Measurements from ENCODE around the gene TUBA1B. TPM values are rescaled to one million over a fixed set of nuclear protein-coding genes. Genes with fewer than 3 reads are reported as not detected.

TUBA1B gene
- total RNA-seq, 1 experiment from 2014 or later: 3,645 TPM

DNA sequence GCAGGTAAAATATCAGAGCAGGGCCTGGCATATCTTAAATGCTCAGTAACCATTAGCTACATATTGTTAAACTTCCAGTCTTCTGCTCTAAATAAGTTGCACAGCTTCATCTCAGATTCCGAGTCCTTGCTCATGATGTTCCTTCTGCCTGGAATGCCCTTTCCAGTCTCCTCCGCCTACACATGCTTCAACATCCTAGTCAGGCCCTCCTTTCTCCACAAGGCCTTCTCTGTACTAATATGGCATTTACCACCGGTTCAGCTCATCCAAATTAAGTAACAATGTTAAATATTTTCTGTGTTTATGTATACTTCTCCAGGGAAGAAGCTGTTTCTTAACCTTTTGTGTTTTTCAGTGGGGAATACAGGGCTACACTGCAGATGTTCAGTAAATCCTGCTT, 45.1 kb downstream of the TUBA1B start:
- TF ChIP-seq EZH2 (IDR thresholded peaks at IDR 0.05; ENCODE audit: borderline replicate concordance, low read depth, low read length, poor library complexity, severe bottlenecking): no peak
- TF ChIP-seq, protein P1, sequence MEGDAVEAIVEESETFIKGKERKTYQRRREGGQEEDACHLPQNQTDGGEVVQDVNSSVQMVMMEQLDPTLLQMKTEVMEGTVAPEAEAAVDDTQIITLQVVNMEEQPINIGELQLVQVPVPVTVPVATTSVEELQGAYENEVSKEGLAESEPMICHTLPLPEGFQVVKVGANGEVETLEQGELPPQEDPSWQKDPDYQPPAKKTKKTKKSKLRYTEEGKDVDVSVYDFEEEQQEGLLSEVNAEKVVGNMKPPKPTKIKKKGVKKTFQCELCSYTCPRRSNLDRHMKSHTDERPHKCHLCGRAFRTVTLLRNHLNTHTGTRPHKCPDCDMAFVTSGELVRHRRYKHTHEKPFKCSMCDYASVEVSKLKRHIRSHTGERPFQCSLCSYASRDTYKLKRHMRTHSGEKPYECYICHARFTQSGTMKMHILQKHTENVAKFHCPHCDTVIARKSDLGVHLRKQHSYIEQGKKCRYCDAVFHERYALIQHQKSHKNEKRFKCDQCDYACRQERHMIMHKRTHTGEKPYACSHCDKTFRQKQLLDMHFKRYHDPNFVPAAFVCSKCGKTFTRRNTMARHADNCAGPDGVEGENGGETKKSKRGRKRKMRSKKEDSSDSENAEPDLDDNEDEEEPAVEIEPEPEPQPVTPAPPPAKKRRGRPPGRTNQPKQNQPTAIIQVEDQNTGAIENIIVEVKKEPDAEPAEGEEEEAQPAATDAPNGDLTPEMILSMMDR (conservative IDR thresholded peaks at IDR 0.05; ENCODE audit: low read depth, low read length): no peak
- Histone ChIP-seq H3K27me3 (replicated peaks; ENCODE audit: insufficient read depth, low read depth, low read length, poor library complexity) (peaks cover 25% of the 10 kb centered on the region), H3K27ac (ENCODE audit: low read depth, low read length, poor library complexity, severe bottlenecking) (no peak overlapping the region), H3K4me1 (ENCODE audit: insufficient read depth, low read length, poor library complexity, severe bottlenecking) (peaks cover 9% of the 10 kb centered on the region), H3K9me3 (ENCODE audit: low read depth, low read length, poor library complexity, severe bottlenecking) (no peaks in the 10 kb centered on the region), H3K4me3 (ENCODE audit: low read depth, low read length, poor library complexity, severe bottlenecking) (no peak overlapping the region), H3K36me3 (ENCODE audit: insufficient read depth, low read length, poor library complexity, severe bottlenecking) (no peaks in the 10 kb centered on the region)
- no peak for DNase-seq (ENCODE audit: low spot score)
- intact Hi-C loops (cut with micrococcal nuclease; ENCODE audit: unreplicated experiment): no loop called here
- POLR2A ChIA-PET (ENCODE audit: low non-redundant PET): no interaction called here
- no TSS peak for BruUV-seq (replicated peaks)
- CTCF ChIA-PET: no interaction called here

DNA sequence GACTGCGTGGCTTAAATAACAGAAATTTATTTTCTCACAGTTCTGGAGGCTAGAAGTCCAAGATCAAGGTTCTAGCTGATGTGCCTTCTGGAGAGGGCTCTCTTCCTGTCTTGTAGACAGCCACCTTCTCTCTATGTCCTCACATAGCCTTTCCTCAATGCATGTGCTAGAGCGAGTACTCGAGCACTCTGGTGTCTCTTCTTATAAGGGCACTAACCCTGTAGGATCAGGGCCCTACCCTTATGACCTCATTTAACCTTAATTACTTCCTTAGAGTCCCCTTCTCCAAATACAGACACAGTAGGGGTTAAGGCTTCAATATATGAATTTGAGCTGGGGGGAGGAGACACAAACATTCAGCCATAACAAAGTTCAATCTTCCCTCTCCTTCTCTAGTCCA, 46.8 kb downstream of the TUBA1B start:
- CTCF ChIA-PET: no interaction called here

DNA sequence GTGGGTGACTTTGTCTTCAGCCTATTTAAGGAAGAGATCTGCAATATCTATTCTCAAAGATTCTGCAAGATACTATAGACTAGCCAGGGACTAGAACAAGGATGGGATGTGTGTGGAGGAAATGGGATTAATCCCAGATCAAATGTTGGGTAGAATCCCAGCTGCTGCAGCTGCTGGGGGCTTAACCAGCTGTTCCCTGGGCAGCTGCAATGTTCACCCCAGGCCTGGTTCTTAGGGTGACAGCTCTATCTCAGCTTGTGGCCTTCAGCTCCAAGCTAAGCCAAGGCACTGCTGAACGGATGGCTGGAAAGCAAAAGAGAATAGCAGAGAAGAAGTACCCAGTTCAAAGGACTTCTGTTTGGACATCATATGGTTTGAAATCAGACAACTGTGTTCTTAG, 51.4 kb downstream of the TUBA1B start:
- Histone ChIP-seq H3K4me1 (ENCODE audit: insufficient read depth, low read length, poor library complexity, severe bottlenecking) (no peaks in the 10 kb centered on the region), H3K9me3 (ENCODE audit: low read depth, low read length, poor library complexity, severe bottlenecking) (no peaks in the 10 kb centered on the region), H3K27me3 (replicated peaks; ENCODE audit: insufficient read depth, low read depth, low read length, poor library complexity) (no peaks in the 10 kb centered on the region), H3K36me3 (ENCODE audit: insufficient read depth, low read length, poor library complexity, severe bottlenecking) (no peaks in the 10 kb centered on the region), H3K4me3 (ENCODE audit: low read depth, low read length, poor library complexity, severe bottlenecking) (no peak overlapping the region), H3K27ac (ENCODE audit: low read depth, low read length, poor library complexity, severe bottlenecking) (no peak overlapping the region)
- CTCF ChIA-PET: no interaction called here
- TF ChIP-seq EZH2 (IDR thresholded peaks at IDR 0.05; ENCODE audit: borderline replicate concordance, low read depth, low read length, poor library complexity, severe bottlenecking): no peak
- TF ChIP-seq, protein P1 (conservative IDR thresholded peaks at IDR 0.05; ENCODE audit: low read depth, low read length): no peak
- BruUV-seq (replicated peaks): no TSS peak
- POLR2A ChIA-PET (ENCODE audit: low non-redundant PET): no interaction called here
- intact Hi-C loops (cut with micrococcal nuclease; ENCODE audit: unreplicated experiment): no loop called here
- no peak for DNase-seq (ENCODE audit: low spot score)

More for the DNA sequence above, 46.8 kb downstream of the TUBA1B start:
- POLR2A ChIA-PET (ENCODE audit: low non-redundant PET): no interaction called here
- intact Hi-C loops (cut with micrococcal nuclease; ENCODE audit: unreplicated experiment): no loop called here
- peaks cover 8% of the 10 kb centered on the region for H3K27me3 ChIP-seq (replicated peaks; ENCODE audit: insufficient read depth, low read depth, low read length, poor library complexity)
- no peak overlapping the region for H3K27ac ChIP-seq (ENCODE audit: low read depth, low read length, poor library complexity, severe bottlenecking)
- no peak for DNase-seq (ENCODE audit: low spot score)
- no TSS peak for BruUV-seq (replicated peaks)
- no peaks in the 10 kb centered on the region for H3K36me3 ChIP-seq (ENCODE audit: insufficient read depth, low read length, poor library complexity, severe bottlenecking)
- no peaks in the 10 kb centered on the region for H3K9me3 ChIP-seq (ENCODE audit: low read depth, low read length, poor library complexity, severe bottlenecking)
- no peaks in the 10 kb centered on the region for H3K4me1 ChIP-seq (ENCODE audit: insufficient read depth, low read length, poor library complexity, severe bottlenecking)
- H3K4me3 ChIP-seq (ENCODE audit: low read depth, low read length, poor library complexity, severe bottlenecking): no peak overlapping the region
- no peak for TF ChIP-seq EZH2 (IDR thresholded peaks at IDR 0.05; ENCODE audit: borderline replicate concordance, low read depth, low read length, poor library complexity, severe bottlenecking)
- TF ChIP-seq, protein P1 (conservative IDR thresholded peaks at IDR 0.05; ENCODE audit: low read depth, low read length): no peak

Other genes with a start within 250 kb of the TUBA1B start
- 31.8 and 32.5 TPM in 2 replicates for gene FKBP11, start 205.9 kb downstream of the TUBA1B start, total RNA-seq (2021)
- gene ARF3, start 173.9 kb downstream of the TUBA1B start, total RNA-seq (2021): 183 and 196 TPM in 2 replicates
- 0.17 and 0.50 TPM in 2 replicates for gene WNT10B, start 159.7 kb downstream of the TUBA1B start, total RNA-seq (2021)
- gene WNT1, start 153.1 kb downstream of the TUBA1B start, total RNA-seq (2021): not detected in 2 replicates
- gene DDN, start 132.0 kb downstream of the TUBA1B start, total RNA-seq (2021): 2.7 and 2.9 TPM in 2 replicates
- gene PRKAG1, start 112.6 kb downstream of the TUBA1B start, total RNA-seq (2021): 50.7 and 59.6 TPM in 2 replicates
- 121 and 138 TPM in 2 replicates for gene KMT2D, start 70.6 kb downstream of the TUBA1B start, total RNA-seq (2021)
- 1.3 and 1.6 TPM in 2 replicates for gene RHEBL1, start 61.4 kb downstream of the TUBA1B start, total RNA-seq (2021)
- gene DHH, start 36.6 kb downstream of the TUBA1B start, total RNA-seq (2021): 0.22 and 0.39 TPM in 2 replicates
- gene LMBR1L, start 20.5 kb downstream of the TUBA1B start, total RNA-seq (2021): 47.2 and 55.7 TPM in 2 replicates
- gene TUBA1A, start 57.7 kb upstream of the TUBA1B start, total RNA-seq (2021): 421 and 504 TPM in 2 replicates
- 510 and 622 TPM in 2 replicates for gene TUBA1C, start 133.7 kb upstream of the TUBA1B start, total RNA-seq (2021)
- not detected in 2 replicates for gene PRPH, start 163.8 kb upstream of the TUBA1B start, total RNA-seq (2021)
- gene TROAP, start 191.9 kb upstream of the TUBA1B start, total RNA-seq (2021): 121 and 124 TPM in 2 replicates
- 0.41 and 1.0 TPM in 2 replicates for gene C1QL4, start 205.8 kb upstream of the TUBA1B start, total RNA-seq (2021)
- gene DNAJC22, start 215.5 kb upstream of the TUBA1B start, total RNA-seq (2021): 1.9 and 3.0 TPM in 2 replicates
- gene SPATS2, start 236.1 kb upstream of the TUBA1B start, total RNA-seq (2021): 80.5 and 82.8 TPM in 2 replicates